ENCODE measurements around the gene TM4SF18.

DNA sequence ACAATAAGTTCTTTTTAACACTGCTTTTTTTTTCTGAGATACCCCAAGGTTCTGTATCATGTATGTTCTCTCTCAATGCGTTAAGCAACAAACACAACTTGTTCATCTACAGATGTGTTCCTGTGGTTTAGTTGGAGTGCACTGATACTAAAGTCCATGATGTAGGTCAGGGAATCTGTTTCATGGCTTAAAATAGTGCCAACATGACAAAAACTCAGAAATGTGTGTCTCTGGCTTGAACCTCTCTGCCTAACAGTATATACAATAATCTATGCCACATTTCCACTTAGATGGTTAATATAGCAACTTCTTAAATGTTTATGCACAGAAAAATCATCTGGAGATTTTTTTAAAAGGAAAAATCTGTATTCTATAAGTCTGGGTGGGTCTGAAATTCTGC lies 51.1 kb downstream of the TM4SF18 start:
- no peak for TF ChIP-seq POLR2A (IDR thresholded peaks at IDR 0.05)
- TF ChIP-seq, protein P1, sequence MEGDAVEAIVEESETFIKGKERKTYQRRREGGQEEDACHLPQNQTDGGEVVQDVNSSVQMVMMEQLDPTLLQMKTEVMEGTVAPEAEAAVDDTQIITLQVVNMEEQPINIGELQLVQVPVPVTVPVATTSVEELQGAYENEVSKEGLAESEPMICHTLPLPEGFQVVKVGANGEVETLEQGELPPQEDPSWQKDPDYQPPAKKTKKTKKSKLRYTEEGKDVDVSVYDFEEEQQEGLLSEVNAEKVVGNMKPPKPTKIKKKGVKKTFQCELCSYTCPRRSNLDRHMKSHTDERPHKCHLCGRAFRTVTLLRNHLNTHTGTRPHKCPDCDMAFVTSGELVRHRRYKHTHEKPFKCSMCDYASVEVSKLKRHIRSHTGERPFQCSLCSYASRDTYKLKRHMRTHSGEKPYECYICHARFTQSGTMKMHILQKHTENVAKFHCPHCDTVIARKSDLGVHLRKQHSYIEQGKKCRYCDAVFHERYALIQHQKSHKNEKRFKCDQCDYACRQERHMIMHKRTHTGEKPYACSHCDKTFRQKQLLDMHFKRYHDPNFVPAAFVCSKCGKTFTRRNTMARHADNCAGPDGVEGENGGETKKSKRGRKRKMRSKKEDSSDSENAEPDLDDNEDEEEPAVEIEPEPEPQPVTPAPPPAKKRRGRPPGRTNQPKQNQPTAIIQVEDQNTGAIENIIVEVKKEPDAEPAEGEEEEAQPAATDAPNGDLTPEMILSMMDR (IDR thresholded peaks at IDR 0.05), result no peak

Data from vagina (tissue), 2 donors.